ENCODE measurements around the gene DSC1.
"Not testable (repeated sequence)": the region's sequence is repeated elsewhere in the genome, so short reads cannot be mapped to it uniquely, and the experiment has no call there.

Gene DSC1

GRCh38 chr18:31125878-31126277 lies 36.8 kb downstream of the DSC1 start:
- no peak for DNase-seq (ENCODE audit: low read depth, low spot score)
- no peak overlapping the region for H3K4me3 ChIP-seq (ENCODE audit: low read length)

DNA sequence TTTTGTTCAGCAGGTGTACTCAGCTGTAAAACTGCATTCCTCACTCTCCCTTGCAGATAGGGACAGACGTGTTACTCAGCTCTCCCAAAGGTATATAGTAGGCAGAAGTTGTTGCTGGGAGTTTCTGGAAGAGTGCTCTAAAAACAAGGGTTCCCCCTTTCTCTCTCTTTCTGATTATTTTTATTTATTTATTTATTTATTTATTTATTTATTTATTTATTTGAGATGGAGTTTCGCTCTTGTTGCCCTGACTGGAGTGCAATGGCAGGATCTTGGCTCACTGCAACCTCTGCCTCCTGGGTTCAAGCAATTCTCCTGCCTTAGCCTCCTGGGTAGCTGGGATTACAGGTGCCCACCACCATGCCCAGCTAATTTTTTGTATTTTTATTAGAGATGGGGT lies 39.5 kb downstream of the DSC1 start:
- not testable (repeated sequence) for H3K4me3 ChIP-seq (ENCODE audit: low read length); DNase-seq (ENCODE audit: low read depth, low spot score)

DNA sequence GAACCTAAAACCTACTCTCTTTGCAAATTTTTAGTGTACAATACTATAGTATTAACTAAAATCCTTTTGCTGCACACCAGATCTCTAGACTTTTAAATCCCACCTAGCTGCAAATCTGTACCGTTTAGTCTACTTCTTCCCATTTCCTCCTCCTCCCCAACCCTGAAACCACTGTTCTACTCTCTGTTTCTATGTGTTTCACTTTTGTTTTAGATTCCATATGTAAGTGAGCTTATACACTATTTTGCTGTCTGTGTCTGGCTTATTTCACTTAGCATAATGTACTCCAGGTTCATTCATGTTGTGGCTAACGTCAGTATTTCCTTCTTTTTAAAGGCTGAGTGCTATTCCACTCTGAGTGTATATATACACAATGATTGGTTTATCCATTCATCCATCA lies 42.1 kb downstream of the DSC1 start:
- H3K4me3 ChIP-seq (ENCODE audit: low read length) = no peak overlapping the region
- no peak for DNase-seq (ENCODE audit: low read depth, low spot score)

DNA sequence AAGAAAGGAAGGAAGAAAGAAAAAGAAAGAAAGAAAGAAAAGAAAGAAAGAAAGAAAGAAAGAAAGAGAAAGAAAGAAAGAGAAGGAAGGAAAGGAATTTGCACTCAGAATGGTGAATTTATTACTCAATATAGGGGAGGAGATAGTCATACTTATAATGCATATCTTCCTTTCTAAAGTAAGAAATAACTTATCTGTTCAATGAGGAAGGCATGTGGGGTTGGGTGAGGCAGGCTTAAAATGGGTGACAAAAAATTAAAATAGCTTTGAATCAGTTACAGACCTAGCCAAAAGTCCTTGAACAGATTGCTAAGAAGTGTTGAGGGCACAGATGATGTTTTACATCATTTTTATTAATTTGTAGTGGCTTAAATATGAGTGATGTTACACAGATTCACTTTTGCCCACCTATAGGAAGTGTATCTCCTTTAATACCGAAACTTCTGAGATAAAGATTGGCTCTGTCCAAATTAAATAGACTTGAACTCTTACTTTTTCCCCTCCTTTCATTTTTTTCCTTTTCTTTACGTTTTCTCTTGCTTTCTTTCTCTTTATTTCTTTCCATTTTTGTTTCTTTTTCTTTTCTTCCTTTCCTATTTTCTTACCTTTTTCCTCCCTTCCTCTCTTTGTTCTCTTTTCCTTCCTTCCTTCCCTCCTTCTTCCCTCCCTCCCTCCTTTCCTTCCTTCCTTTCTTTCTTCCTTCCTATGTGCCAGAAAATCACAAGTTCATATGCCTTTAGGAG lies 45.6 kb downstream of the DSC1 start:
- no peak for DNase-seq (ENCODE audit: low read depth, low spot score)

DNA sequence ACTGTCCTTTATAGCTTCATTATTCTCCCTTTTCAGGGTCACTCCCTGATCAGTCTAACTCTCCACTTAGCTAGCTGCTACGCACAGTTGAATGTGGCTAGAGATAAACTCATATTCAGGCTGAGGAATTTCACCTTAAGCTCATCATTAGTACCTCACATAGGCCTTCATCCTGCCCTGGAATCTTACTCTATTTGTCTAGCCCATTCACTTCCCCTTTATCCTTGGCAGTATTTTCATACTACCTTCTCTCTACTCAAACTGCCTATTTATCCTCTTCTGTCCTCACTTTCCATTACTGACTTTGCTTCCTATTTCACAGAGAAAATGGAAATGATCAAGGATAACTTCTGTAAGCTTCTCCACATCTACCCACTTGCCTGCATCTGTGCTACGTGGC lies 49.9 kb downstream of the DSC1 start:
- H3K4me3 ChIP-seq (ENCODE audit: low read length) = no peak overlapping the region
- DNase-seq (ENCODE audit: low read depth, low spot score) = no peak

More for the DNA sequence above, 45.6 kb downstream of the DSC1 start:
- H3K4me3 ChIP-seq (ENCODE audit: low read length) = no peak overlapping the region

DNA sequence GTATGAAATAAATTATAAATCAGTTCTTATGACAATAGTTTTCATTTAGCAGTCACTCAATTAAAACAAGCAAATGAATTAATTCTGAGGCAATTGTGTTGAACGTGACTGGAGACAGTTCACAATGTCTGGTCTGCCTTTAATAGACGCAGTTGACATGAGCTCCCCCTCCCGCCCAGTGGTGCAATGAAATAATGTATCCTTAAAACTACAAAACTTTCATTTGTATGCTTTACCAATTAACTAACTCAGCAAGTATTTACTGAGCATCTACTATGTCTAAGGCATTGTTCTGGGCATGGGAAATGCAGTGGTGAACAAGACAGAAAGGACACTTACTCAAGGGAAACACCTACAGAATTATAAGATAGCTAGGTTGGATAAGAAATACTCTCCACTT lies 56.9 kb downstream of the DSC1 start:
- no peak for DNase-seq (ENCODE audit: low read depth, low spot score)
- H3K4me3 ChIP-seq (ENCODE audit: low read length) = no peak overlapping the region

GRCh38 chr18:31104444-31104843 lies 58.2 kb downstream of the DSC1 start:
- no peak for DNase-seq (ENCODE audit: low read depth, low spot score)
- no peak overlapping the region for H3K4me3 ChIP-seq (ENCODE audit: low read length)

DNA sequence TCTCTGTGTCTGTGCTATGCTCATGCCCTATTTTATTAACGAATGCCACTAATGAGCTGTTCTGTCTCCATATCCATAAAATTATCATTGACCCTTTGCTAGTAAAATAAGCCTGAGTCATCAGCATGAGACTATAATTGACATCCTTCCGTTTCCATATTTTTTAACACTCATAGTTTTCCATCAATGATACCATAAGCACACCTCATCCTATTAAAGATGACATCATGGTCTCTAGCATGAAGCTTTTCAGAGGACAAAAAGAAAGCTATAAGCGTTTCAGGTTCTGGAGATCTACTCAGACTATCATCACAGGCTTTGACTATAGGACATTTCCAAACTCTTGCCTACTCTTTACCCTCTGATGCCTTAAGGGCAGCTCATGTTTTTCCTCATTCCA lies 59.2 kb downstream of the DSC1 start:
- no peak overlapping the region for H3K4me3 ChIP-seq (ENCODE audit: low read length)
- no peak for DNase-seq (ENCODE audit: low read depth, low spot score)

- no peak for DNase-seq (ENCODE audit: low read depth, low spot score)
Observed at GRCh38 chr18:31102941-31103340, 59.7 kb downstream of the DSC1 start.

GRCh38 chr18:31102025-31102684 lies 60.5 kb downstream of the DSC1 start, which contains the start of gene DSC2:
DSC2 (minus strand) TSS chr18:31102421; CDS start chr18:31101971, 450 bp downstream.
- H3K4me3 ChIP-seq (ENCODE audit: low read length) = no peak within 1 kb of the TSS
- no peak for DNase-seq (ENCODE audit: low read depth, low spot score)

More at GRCh38 chr18:31102941-31103340, 59.7 kb downstream of the DSC1 start:
- H3K4me3 ChIP-seq (ENCODE audit: low read length) = no peak overlapping the region

DNA sequence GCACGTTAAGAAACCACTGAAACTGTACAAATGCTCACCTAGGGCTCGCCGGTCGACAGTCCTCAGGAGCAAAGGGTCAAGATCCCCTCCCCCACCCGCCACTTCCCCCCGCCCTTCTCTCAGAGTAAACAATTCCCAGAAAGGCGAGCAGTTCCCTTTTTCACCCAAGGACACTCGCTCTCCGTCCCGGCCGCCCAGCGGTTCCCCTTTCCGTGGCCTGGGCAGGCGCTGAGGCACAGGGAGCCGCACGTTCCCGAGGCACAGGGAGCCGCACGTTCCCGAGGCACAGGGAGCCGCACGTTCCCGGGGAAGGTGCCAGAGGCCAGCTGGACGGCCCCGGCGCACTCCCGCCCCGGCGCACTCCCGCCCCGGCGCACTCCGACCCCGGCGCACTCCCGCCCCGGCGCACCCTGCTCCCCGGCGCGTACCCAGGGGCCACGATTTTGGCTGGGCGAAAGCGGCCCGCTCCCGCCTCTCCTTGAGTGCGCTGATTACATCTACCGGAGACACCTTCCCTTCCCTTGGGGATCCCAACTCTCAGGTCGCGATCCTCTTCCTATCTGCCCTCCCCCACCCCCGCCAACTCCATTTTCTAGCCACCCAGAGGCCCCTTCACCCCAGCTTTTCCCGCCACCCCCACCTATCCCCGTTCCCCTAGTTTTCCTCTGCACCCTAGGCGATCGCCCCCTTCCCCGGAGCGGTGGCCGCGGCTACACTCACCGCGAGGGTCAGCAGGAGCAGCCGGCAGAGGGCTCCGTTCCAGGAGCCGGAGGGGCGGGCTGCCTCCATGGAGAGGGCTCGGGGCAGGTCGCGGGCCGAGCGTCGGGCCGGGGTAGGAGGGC lies 61.3 kb downstream of the DSC1 start:
- DNase-seq (ENCODE audit: low read depth, low spot score) = no peak
- H3K4me3 ChIP-seq (ENCODE audit: low read length) = no peak overlapping the region

DNA sequence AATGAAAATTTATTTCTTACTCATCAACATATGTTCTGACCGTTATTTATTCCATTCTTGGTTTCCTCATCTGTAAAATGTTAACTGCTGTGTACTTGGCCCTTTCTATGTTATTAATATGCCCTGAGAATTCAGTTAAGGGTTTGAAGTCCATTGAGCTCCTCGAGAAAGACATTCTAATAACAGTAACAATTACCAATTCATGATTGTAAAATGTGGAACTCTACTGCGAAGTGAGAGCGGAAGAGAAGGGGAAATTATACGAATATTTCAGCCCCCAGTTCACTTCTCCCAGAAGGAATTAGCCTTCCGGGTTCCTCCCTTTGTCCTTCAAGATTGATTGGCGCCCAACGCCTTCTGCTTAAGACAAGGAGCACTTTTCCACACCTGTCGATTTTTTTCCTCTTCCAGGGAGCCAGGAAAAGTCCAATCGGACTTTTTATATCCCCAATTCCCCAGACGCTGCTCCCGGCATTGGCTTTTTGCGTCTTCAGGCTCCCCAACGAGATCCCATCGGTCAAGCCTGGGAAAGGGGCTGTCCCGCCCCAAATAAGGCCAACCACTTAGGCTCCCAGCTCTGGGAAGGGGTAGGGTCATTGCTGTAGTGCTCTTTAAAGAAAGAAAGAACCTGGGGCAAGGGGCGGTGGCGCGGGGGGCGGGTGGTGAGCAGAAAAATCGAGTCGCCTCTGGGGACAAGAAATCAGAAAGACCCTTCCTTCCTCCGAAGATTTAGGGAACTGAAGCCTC lies 62.0 kb downstream of the DSC1 start:
- no peak overlapping the region for H3K4me3 ChIP-seq (ENCODE audit: low read length)
- DNase-seq (ENCODE audit: low read depth, low spot score) = no peak

- no peak for DNase-seq (ENCODE audit: low read depth, low spot score)
- no peak overlapping the region for H3K4me3 ChIP-seq (ENCODE audit: low read length)
Observed at GRCh38 chr18:31099450-31100230, 63.0 kb downstream of the DSC1 start.

DNA sequence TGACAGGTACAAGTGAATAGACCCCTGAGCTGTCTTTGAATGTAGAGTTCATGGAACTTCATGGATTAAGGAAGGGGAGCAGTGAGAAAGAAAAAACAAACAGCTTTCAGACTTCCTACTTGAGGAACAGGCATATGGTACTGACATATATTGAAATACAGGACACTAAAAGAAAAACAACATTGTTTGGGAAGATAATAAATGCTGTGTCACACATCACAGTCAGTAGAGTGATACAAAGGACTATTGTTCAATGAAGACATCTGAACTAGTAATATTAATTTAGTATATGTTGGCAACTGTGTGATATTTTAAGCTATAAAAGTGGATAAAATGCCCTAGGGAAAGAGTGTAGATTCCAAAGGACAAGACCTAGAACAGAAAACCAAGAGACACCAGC lies 63.8 kb downstream of the DSC1 start:
- DNase-seq (ENCODE audit: low read depth, low spot score) = no peak
- no peak overlapping the region for H3K4me3 ChIP-seq (ENCODE audit: low read length)

GRCh38 chr18:31097666-31098065 lies 65.0 kb downstream of the DSC1 start:
- no peak for DNase-seq (ENCODE audit: low read depth, low spot score)
- no peak overlapping the region for H3K4me3 ChIP-seq (ENCODE audit: low read length)

DNA sequence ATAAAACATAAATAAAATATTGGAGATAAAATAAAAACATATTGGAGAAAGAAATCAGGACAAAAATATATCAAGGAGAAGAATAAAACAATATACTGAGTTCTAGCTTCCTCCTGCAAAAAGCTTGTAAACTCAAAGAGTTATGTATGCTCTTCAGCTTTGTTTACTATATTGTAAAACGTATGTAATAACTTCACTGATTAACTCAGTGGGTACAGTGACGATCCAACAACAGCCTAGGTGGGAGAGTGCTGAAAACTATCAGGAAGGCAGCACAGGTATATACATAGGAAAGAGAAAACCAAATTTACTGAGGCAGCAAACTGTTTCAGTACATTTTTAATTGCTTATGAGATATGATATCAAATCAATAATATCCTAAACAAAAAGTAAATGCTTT lies 68.8 kb downstream of the DSC1 start:
- no peak for DNase-seq (ENCODE audit: low read depth, low spot score)
- no peak overlapping the region for H3K4me3 ChIP-seq (ENCODE audit: low read length)

DNA sequence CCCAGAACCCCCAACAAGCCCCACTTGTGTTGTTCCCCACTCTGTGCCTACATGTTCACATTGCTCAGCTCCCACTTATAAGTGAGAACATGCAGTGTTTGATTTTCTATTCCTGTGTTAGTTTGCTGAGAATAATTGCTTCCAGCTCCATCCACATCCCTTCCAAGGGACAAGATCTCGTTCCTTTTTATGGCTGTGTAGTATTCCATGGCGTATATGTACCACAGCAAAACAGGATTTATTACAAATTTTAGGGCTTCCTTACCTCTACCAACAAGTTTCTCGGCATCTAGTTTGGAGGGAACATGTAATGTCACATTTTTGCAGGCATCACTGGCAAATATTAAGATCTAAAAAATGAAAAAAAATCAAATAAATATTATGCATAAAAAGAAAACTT lies 69.4 kb downstream of the DSC1 start:
- H3K4me3 ChIP-seq (ENCODE audit: low read length) = no peak overlapping the region
- no peak for DNase-seq (ENCODE audit: low read depth, low spot score)

- H3K4me3 ChIP-seq (ENCODE audit: low read length) = no peak overlapping the region
Observed at GRCh38 chr18:31091350-31091749, 71.3 kb downstream of the DSC1 start.

DNA sequence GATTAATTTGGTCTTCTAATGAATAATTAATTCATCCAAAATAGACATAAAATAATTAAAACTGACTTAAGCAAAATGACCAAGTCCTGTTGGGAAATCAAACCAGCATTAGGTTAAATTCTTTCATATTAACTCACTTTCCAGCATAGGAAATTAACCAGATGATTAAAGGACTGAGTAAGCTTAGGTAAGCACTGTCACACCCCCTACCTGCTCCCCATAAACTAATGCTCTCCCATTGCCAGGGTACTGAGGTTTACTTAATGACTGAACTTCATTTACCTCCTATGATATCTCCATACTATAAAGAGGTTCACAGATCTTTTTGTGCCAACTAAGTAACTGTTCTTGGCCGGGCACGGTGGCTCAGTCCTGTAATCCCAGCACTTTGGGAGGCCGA lies 74.1 kb downstream of the DSC1 start:
- no peak for DNase-seq (ENCODE audit: low read depth, low spot score)
- no peak overlapping the region for H3K4me3 ChIP-seq (ENCODE audit: low read length)

More at GRCh38 chr18:31091350-31091749, 71.3 kb downstream of the DSC1 start:
- DNase-seq (ENCODE audit: low read depth, low spot score) = no peak
